Smooth muscle cell (in vitro differentiated cells): ENCODE results near the gene IL3. TPM values are rescaled to one million over a fixed set of nuclear protein-coding genes. Genes with fewer than 3 reads are reported as not detected.

Experiments
- DNase-seq: peaks from one replicate; lab custom pipeline; 2025; ENCODE audit not compliant: unreplicated experiment; lab: John Stamatoyannopoulos, UW
- H2AFZ ChIP-seq: fragments of 200-600 bp; sonication (generic); 2 replicates; pipeline ENCODE4 v1.6.0; 2016; ENCODE audit warnings: antibody characterized with exemption, low read depth, mild to moderate bottlenecking
- H3F3A ChIP-seq: fragments of 200-600 bp; sonication (generic); 2 replicates; pipeline ENCODE4 v1.6.0; 2017; ENCODE audit warnings: antibody characterized with exemption, low read depth
- H3K27ac ChIP-seq: fragments of 200-600 bp; sonication (generic); 2 replicates; pipeline ENCODE4 v1.5.1; 2016; ENCODE audit warnings: low read depth, mild to moderate bottlenecking
- H3K27me3 ChIP-seq: fragments of 200-600 bp; sonication (generic); 2 replicates; pipeline ENCODE4 v1.6.1; 2016; ENCODE audit warnings: low read depth, mild to moderate bottlenecking
- H3K36me3 ChIP-seq: fragments of 200-600 bp; sonication (generic); 2 replicates; pipeline ENCODE4 v1.5.1; 2016; ENCODE audit warnings: low read depth
- H3K4me1 ChIP-seq: fragments of 200-600 bp; sonication (generic); 2 replicates; pipeline ENCODE4 v1.5.1; 2016; ENCODE audit warnings: low read depth
- H3K4me2 ChIP-seq: fragments of 200-600 bp; sonication (generic); 2 replicates; pipeline ENCODE4 v1.6.0; 2016; ENCODE audit warnings: mild to moderate bottlenecking
- H3K4me3 ChIP-seq: fragments of 200-600 bp; sonication (generic); 2 replicates; pipeline ENCODE4 v1.5.1; 2016; ENCODE audit warnings: mild to moderate bottlenecking
- H3K79me2 ChIP-seq: fragments of 200-600 bp; sonication (generic); 2 replicates; pipeline ENCODE4 v1.6.0; 2016; ENCODE audit warnings: low read depth, mild to moderate bottlenecking
- H3K9ac ChIP-seq: fragments of 200-600 bp; sonication (generic); 2 replicates; pipeline ENCODE4 v1.6.0; 2016; ENCODE audit warnings: low read depth
- H3K9me3 ChIP-seq: fragments of 200-600 bp; sonication (generic); replicated peaks from 2 replicates; pipeline ENCODE4 v1.5.1; 2016; ENCODE audit warnings: low read depth
- H4K20me1 ChIP-seq: fragments of 200-600 bp; sonication (generic); 2 replicates; pipeline ENCODE4 v1.6.0; 2016; ENCODE audit warnings: low read depth
- CTCF ChIP-seq: fragments of 200-600 bp; sonication (generic); IDR thresholded peaks from 2 replicates; pipeline ENCODE4 v1.5.1; 2017; ENCODE audit warnings: borderline replicate concordance, mild to moderate bottlenecking, antibody characterized with exemption; ENCODE audit not compliant: insufficient read depth, poor library complexity, severe bottlenecking
- WGBS: methylation state at CpG from one replicate; pipeline ENCODE4 v1.1.7; 2016; ENCODE audit warnings: low lambda C conversion rate; 5-methylcytosine and 5-hydroxymethylcytosine counted together
- polyA plus RNA-seq: library from polyadenylated mRNA; unstranded; fragments of >200 nt; fragmentation: Nextera tagmentation; extraction: Ambion mirVana; gene quantifications from 2 replicates; pipeline ENCODE4 v1.2.1, GENCODE V29; 2016
- total RNA-seq: library from RNA; depleted of rRNA; stranded (reverse); fragments of >200 nt; gene quantifications from 2 replicates; pipeline ENCODE4 v1.2.3, GENCODE V29; 2014

The IL3 gene
- total and polyA plus RNA-seq, 2 experiments from 2014 or later, result not detected

DNA sequence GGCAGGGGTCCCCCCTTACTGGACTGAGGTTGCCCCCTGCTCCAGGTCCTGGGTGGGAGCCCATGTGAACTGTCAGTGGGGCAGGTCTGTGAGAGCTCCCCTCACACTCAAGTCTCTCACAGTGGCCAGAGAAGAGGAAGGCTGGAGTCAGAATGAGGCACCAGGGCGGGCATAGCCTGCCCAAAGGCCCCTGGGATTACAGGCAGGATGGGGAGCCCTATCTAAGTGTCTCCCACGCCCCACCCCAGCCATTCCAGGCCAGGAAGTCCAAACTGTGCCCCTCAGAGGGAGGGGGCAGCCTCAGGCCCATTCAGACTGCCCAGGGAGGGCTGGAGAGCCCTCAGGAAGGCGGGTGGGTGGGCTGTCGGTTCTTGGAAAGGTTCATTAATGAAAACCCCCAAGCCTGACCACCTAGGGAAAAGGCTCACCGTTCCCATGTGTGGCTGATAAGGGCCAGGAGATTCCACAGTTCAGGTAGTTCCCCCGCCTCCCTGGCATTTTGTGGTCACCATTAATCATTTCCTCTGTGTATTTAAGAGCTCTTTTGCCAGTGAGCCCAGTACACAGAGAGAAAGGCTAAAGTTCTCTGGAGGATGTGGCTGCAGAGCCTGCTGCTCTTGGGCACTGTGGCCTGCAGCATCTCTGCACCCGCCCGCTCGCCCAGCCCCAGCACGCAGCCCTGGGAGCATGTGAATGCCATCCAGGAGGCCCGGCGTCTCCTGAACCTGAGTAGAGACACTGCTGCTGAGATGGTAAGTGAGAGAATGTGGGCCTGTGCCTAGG, 13.0 kb downstream of the IL3 start, which contains the start of gene CSF2:
Gene CSF2 (plus strand): TSS at position 559 of the 783 bp plus-strand sequence. CDS start 35 bp downstream, at position 594.
- no peaks in the 10 kb centered on the region for H3K36me3 ChIP-seq
- no peak within 1 kb of the TSS for H3K27ac ChIP-seq
- no peaks in the 10 kb centered on the region for H3K27me3 ChIP-seq
- H3K9me3 ChIP-seq, result no peaks in the 10 kb centered on the region
- H3K4me1 ChIP-seq, result no peaks in the 10 kb centered on the region
- H2AFZ ChIP-seq, result no peak within 1 kb of the TSS
- H3K4me3 ChIP-seq, result no peak within 1 kb of the TSS
- DNase-seq, result no peak
- WGBS, result 80% methylated on average over 12 of the region's 12 CpGs
- H3K79me2 ChIP-seq, result no peaks in the 10 kb centered on the region
- H3K9ac ChIP-seq, result no peak within 1 kb of the TSS
- no peaks in the 10 kb centered on the region for H4K20me1 ChIP-seq
- H3F3A ChIP-seq, result no peaks in the 10 kb centered on the region
- no peak within 1 kb of the TSS for H3K4me2 ChIP-seq
- TF ChIP-seq CTCF, result no peak

DNA sequence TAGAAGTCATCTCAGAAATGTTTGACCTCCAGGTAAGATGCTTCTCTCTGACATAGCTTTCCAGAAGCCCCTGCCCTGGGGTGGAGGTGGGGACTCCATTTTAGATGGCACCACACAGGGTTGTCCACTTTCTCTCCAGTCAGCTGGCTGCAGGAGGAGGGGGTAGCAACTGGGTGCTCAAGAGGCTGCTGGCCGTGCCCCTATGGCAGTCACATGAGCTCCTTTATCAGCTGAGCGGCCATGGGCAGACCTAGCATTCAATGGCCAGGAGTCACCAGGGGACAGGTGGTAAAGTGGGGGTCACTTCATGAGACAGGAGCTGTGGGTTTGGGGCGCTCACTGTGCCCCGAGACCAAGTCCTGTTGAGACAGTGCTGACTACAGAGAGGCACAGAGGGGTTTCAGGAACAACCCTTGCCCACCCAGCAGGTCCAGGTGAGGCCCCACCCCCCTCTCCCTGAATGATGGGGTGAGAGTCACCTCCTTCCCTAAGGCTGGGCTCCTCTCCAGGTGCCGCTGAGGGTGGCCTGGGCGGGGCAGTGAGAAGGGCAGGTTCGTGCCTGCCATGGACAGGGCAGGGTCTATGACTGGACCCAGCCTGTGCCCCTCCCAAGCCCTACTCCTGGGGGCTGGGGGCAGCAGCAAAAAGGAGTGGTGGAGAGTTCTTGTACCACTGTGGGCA, 13.8 kb downstream of the IL3 start:
- Histone ChIP-seq H3K9ac (no peak overlapping the region), H3K4me2 (no peak overlapping the region), H3K36me3 (no peaks in the 10 kb centered on the region), H3K27ac (no peak overlapping the region), H2AFZ (no peak overlapping the region), H3K79me2 (no peaks in the 10 kb centered on the region), H3K27me3 (no peaks in the 10 kb centered on the region), H3K4me3 (no peak overlapping the region), H3K4me1 (no peaks in the 10 kb centered on the region), H3F3A (no peaks in the 10 kb centered on the region), H3K9me3 (no peaks in the 10 kb centered on the region), H4K20me1 (no peaks in the 10 kb centered on the region)
- 88% methylated on average over 7 of the region's 7 CpGs for WGBS
- no peak for DNase-seq
- TF ChIP-seq CTCF, result no peak

- Histone ChIP-seq H3K4me3 (no peak overlapping the region), H3K4me1 (no peaks in the 10 kb centered on the region), H2AFZ (no peak overlapping the region), H3K4me2 (no peak overlapping the region), H3K9ac (no peak overlapping the region), H3K79me2 (no peaks in the 10 kb centered on the region), H3K27ac (no peak overlapping the region), H3K9me3 (no peaks in the 10 kb centered on the region), H4K20me1 (no peaks in the 10 kb centered on the region), H3F3A (no peaks in the 10 kb centered on the region), H3K36me3 (no peaks in the 10 kb centered on the region), H3K27me3 (no peaks in the 10 kb centered on the region)
- WGBS, result 91% methylated on average over 16 of the region's 16 CpGs
- no peak for DNase-seq
- no peak for TF ChIP-seq CTCF
Observed at GRCh38 chr5:132074772-132075718, 14.6 kb downstream of the IL3 start.
